ENCODE results near the gene MSI2.

Gene MSI2

DNA sequence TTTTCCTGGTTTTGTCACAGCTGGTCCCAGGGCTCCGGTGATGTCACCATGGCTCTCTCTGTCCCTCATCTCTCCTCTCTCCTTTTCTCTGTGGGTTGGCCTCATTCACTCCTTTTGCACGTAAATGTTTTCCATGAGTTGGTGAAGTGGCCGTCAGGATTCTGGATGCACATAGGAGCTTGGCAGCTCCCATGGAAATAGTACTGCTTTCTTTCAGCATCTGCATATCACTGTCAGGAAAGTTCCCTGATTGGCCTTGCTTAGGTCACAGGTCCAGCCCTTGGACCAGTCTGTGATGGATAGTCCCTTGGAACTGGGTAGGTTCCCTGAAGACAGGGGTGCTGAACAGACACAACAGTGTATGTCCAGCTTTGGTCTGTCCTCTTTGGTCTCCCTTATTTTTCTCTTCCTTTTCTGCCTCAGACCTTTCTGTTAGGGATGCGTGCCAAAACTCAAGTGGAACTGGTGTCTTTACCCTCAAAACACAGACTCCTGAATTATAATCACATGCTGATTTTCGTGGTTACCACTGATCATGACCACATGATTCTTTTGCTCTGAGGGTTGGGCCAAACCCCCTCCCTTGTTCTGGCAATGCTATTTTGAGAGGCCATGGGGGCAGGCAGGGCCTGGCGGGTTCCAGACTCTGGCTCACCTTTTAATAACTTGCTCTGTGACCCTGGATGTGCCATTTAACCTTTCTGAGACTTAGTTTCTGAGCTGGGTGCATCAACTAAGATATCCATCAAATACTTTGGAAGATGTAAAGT, 99.0 kb downstream of the MSI2 start:
- Histone ChIP-seq H2BK15ac (replicated peaks; ENCODE audit: low read depth) (no peak overlapping the region), H3K27me3 (ENCODE audit: insufficient read depth, low read length, poor library complexity) (no peaks in the 10 kb centered on the region), H3K4me3 (ENCODE audit: low read length) (no peak overlapping the region), H4K8ac (ENCODE audit: low read depth, low read length) (no peak overlapping the region), H3K56ac (ENCODE audit: low read length) (no peak overlapping the region), H3K18ac (ENCODE audit: low read length) (no peak overlapping the region), H3K4ac (ENCODE audit: low read depth, low read length) (no peak overlapping the region), H4K5ac (ENCODE audit: low read length) (no peak overlapping the region), H3K9ac (ENCODE audit: low read length) (no peak overlapping the region), H2AK5ac (ENCODE audit: low read length) (no peak overlapping the region), H3K36me3 (ENCODE audit: control insufficient read depth, insufficient read depth, low read length) (no peaks in the 10 kb centered on the region), H3K4me2 (ENCODE audit: low read length) (no peak overlapping the region), H3K79me1 (ENCODE audit: low read length) (peaks cover 9% of the 10 kb centered on the region), H3K23ac (ENCODE audit: low read length) (no peak overlapping the region), H2BK120ac (ENCODE audit: low read depth, low read length) (no peak overlapping the region), H2BK5ac (ENCODE audit: low read length) (no peak overlapping the region), H3K27ac (ENCODE audit: low read depth, low read length) (no peak overlapping the region), H3K4me1 (ENCODE audit: control insufficient read depth, low read depth, low read length) (peaks cover 4% of the 10 kb centered on the region), H3K79me2 (ENCODE audit: control insufficient read depth, insufficient read depth, low read length) (no peaks in the 10 kb centered on the region)
- DNase-seq, result no peak
- no CpG with 5 or more reads among the region's 6 CpGs for WGBS (ENCODE audit: extremely low coverage, insufficient coverage, low lambda C conversion rate)

DNA sequence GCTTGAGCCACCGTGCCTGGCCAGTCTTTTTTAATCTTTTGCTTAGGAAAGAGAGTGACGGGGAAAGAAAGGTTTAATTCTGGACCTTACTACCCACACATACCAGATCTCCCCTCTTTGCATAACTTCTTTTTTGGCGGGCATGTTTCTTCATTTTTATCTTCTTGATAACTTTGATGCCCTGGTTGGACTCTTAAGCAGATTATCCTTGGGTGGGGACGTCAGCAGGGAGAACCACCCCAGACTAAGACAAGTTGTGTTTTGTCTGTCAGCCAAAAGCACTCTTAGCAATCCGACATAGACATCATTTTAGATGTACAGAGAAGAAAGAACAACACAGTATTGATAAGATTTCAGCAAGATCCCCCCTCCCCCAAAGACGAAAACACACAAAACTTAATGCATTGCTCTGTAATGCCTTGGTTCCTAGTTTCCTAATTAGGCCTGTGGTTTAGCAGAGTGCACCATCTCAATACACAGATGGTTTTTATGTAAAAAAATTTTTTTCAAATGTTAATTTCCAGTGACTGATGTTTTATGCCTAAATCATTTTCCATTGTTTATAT, 99.9 kb downstream of the MSI2 start:
- Histone ChIP-seq H2BK5ac (ENCODE audit: low read length) (no peak overlapping the region), H3K23ac (ENCODE audit: low read length) (no peak overlapping the region), H3K4me3 (ENCODE audit: low read length) (no peak overlapping the region), H2BK120ac (ENCODE audit: low read depth, low read length) (no peak overlapping the region), H3K27ac (ENCODE audit: low read depth, low read length) (no peak overlapping the region), H2BK15ac (replicated peaks; ENCODE audit: low read depth) (no peak overlapping the region), H4K5ac (ENCODE audit: low read length) (no peak overlapping the region), H3K79me1 (ENCODE audit: low read length) (peaks cover 6% of the 10 kb centered on the region), H3K27me3 (ENCODE audit: insufficient read depth, low read length, poor library complexity) (no peaks in the 10 kb centered on the region), H3K56ac (ENCODE audit: low read length) (no peak overlapping the region), H3K9ac (ENCODE audit: low read length) (no peak overlapping the region), H2AK5ac (ENCODE audit: low read length) (no peak overlapping the region), H3K79me2 (ENCODE audit: control insufficient read depth, insufficient read depth, low read length) (no peaks in the 10 kb centered on the region), H4K8ac (ENCODE audit: low read depth, low read length) (no peak overlapping the region), H3K4me1 (ENCODE audit: control insufficient read depth, low read depth, low read length) (peaks cover 4% of the 10 kb centered on the region), H3K18ac (ENCODE audit: low read length) (no peak overlapping the region), H3K36me3 (ENCODE audit: control insufficient read depth, insufficient read depth, low read length) (no peaks in the 10 kb centered on the region), H3K4me2 (ENCODE audit: low read length) (no peak overlapping the region), H3K4ac (ENCODE audit: low read depth, low read length) (no peak overlapping the region)
- WGBS (ENCODE audit: extremely low coverage, insufficient coverage, low lambda C conversion rate), result no CpG with 5 or more reads among the region's 6 CpGs
- no peak for DNase-seq

DNA sequence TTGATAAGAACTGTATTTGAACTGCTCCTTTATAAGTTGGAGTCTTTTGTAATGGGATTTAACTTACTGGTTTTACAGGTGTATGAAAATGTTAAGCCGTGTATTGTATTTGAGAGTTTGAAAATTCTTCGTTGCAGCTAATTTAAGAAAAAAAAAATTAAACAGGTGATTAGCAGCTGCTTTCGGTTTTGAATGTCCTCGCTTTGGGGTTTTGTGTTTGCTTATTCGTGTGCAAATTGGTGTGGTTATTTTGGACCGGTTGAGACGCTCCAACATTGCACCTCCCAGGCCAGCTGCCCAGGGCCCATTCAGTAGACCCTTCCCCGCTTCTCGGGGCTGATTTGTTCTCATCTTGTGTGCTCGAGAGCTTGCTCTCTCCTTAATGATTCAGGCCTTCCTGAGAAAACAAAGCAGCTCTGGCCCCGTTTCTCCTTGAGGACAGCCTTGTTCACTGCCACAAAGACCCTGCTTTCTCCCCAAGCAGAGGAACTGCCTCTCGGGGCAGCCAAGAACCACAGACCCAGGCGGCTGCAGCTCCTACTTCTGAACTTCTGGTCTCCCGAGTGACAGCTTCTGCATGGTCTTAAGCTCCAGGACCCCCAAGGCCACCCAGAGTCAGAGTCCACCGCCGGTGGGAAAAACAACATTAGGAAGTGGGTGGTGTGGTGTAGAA, 100.5 kb downstream of the MSI2 start:
- Histone ChIP-seq H3K27me3 (ENCODE audit: insufficient read depth, low read length, poor library complexity) (no peaks in the 10 kb centered on the region), H2AK5ac (ENCODE audit: low read length) (no peak overlapping the region), H3K4me3 (ENCODE audit: low read length) (no peak overlapping the region), H2BK120ac (ENCODE audit: low read depth, low read length) (no peak overlapping the region), H2BK15ac (replicated peaks; ENCODE audit: low read depth) (no peak overlapping the region), H2BK5ac (ENCODE audit: low read length) (no peak overlapping the region), H3K79me2 (ENCODE audit: control insufficient read depth, insufficient read depth, low read length) (no peaks in the 10 kb centered on the region), H3K23ac (ENCODE audit: low read length) (peak overlapping the region; percentile 85), H3K9ac (ENCODE audit: low read length) (no peak overlapping the region), H3K56ac (ENCODE audit: low read length) (no peak overlapping the region), H4K5ac (ENCODE audit: low read length) (no peak overlapping the region), H3K79me1 (ENCODE audit: low read length) (peaks cover 6% of the 10 kb centered on the region), H3K4me2 (ENCODE audit: low read length) (no peak overlapping the region), H3K18ac (ENCODE audit: low read length) (no peak overlapping the region), H3K4me1 (ENCODE audit: control insufficient read depth, low read depth, low read length) (peaks cover 4% of the 10 kb centered on the region), H3K27ac (ENCODE audit: low read depth, low read length) (no peak overlapping the region), H3K36me3 (ENCODE audit: control insufficient read depth, insufficient read depth, low read length) (no peaks in the 10 kb centered on the region), H4K8ac (ENCODE audit: low read depth, low read length) (no peak overlapping the region), H3K4ac (ENCODE audit: low read depth, low read length) (no peak overlapping the region)
- WGBS (ENCODE audit: extremely low coverage, insufficient coverage, low lambda C conversion rate), result 100% methylated on average over 2 of the region's 16 CpGs
- no peak for DNase-seq

DNA sequence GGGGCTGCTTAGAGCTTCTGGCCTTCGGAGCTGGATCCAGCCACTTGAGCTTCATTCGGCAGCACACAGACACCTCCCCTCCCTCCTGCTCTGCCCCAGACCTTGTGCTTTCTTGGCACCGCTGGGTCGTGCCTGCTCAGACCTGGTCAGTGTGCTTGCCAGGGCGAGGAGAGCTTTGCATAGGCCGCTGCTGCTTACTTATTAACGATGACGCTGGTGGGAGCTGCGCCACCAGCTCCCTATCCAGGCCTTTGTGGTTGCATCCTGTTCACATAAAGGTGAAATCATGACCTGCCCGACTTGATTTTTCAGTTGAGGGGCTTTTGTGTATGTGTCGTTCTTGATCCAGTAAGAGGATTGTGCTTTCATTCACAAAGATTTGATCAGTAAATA, 101.1 kb downstream of the MSI2 start:
- Histone ChIP-seq H3K23ac (ENCODE audit: low read length) (peak overlapping the region; percentile 85), H3K56ac (ENCODE audit: low read length) (no peak overlapping the region), H2BK15ac (replicated peaks; ENCODE audit: low read depth) (no peak overlapping the region), H3K4me1 (ENCODE audit: control insufficient read depth, low read depth, low read length) (peaks cover 4% of the 10 kb centered on the region), H3K4me3 (ENCODE audit: low read length) (no peak overlapping the region), H3K4me2 (ENCODE audit: low read length) (no peak overlapping the region), H3K18ac (ENCODE audit: low read length) (no peak overlapping the region), H2BK5ac (ENCODE audit: low read length) (no peak overlapping the region), H2AK5ac (ENCODE audit: low read length) (no peak overlapping the region), H3K27ac (ENCODE audit: low read depth, low read length) (no peak overlapping the region), H3K27me3 (ENCODE audit: insufficient read depth, low read length, poor library complexity) (no peaks in the 10 kb centered on the region), H2BK120ac (ENCODE audit: low read depth, low read length) (no peak overlapping the region), H4K8ac (ENCODE audit: low read depth, low read length) (no peak overlapping the region), H3K9ac (ENCODE audit: low read length) (no peak overlapping the region), H3K79me1 (ENCODE audit: low read length) (peaks cover 6% of the 10 kb centered on the region), H4K5ac (ENCODE audit: low read length) (no peak overlapping the region), H3K36me3 (ENCODE audit: control insufficient read depth, insufficient read depth, low read length) (no peaks in the 10 kb centered on the region), H3K4ac (ENCODE audit: low read depth, low read length) (no peak overlapping the region), H3K79me2 (ENCODE audit: control insufficient read depth, insufficient read depth, low read length) (no peaks in the 10 kb centered on the region)
- DNase-seq, result no peak
- no CpG with 5 or more reads among the region's 11 CpGs for WGBS (ENCODE audit: extremely low coverage, insufficient coverage, low lambda C conversion rate)

DNA sequence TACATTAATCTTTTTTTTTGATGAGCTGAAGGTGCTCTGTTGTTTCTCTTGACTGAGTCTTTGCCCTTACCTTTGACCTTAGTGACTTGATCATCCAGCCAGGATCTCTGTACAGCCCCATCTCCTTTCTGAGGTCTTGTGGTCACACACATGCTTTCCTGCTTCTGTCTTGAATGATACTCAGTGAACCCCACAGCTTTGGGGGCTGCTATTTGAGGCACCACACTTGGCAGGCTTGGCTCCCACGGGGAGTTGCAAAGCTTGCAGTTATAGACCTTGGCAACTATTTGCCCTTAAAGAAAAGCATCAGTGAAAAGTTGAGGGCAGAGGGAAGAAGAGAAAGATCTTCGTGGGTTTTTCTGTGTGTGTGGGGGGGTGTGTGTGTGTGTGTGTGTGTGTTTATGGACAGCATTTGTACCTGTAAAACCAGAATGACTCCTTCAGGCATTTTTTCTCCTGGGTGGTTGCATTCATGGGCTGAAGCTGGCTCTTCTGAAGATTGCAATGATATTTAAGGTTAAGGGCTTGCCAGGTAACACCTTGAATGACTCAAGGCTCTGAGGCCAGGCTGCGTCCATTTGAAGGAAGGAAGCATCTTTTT, 101.6 kb downstream of the MSI2 start:
- Histone ChIP-seq H3K27me3 (ENCODE audit: insufficient read depth, low read length, poor library complexity) (no peaks in the 10 kb centered on the region), H3K27ac (ENCODE audit: low read depth, low read length) (no peak overlapping the region)

More for the DNA sequence above, 101.6 kb downstream of the MSI2 start:
- Histone ChIP-seq H3K4ac (ENCODE audit: low read depth, low read length) (no peak overlapping the region), H3K18ac (ENCODE audit: low read length) (no peak overlapping the region), H3K79me2 (ENCODE audit: control insufficient read depth, insufficient read depth, low read length) (no peaks in the 10 kb centered on the region), H4K5ac (ENCODE audit: low read length) (no peak overlapping the region), H3K4me1 (ENCODE audit: control insufficient read depth, low read depth, low read length) (peaks cover 4% of the 10 kb centered on the region), H3K79me1 (ENCODE audit: low read length) (peaks cover 6% of the 10 kb centered on the region), H2AK5ac (ENCODE audit: low read length) (no peak overlapping the region), H3K9ac (ENCODE audit: low read length) (no peak overlapping the region), H3K23ac (ENCODE audit: low read length) (no peak overlapping the region), H4K8ac (ENCODE audit: low read depth, low read length) (no peak overlapping the region), H2BK5ac (ENCODE audit: low read length) (no peak overlapping the region), H2BK120ac (ENCODE audit: low read depth, low read length) (no peak overlapping the region), H3K36me3 (ENCODE audit: control insufficient read depth, insufficient read depth, low read length) (no peaks in the 10 kb centered on the region), H3K4me2 (ENCODE audit: low read length) (no peak overlapping the region), H3K56ac (ENCODE audit: low read length) (no peak overlapping the region), H2BK15ac (replicated peaks; ENCODE audit: low read depth) (no peak overlapping the region), H3K4me3 (ENCODE audit: low read length) (no peak overlapping the region)
- no peak for DNase-seq
- WGBS (ENCODE audit: extremely low coverage, insufficient coverage, low lambda C conversion rate), result no CpG with 5 or more reads among the region's 3 CpGs
